Fibroblast of skin of abdomen (primary cell): ENCODE data around the gene ALG2.
A peak's percentile ranks its signal among the peaks of the same experiment; 100 is the strongest.
"Not testable (repeated sequence)": the region's sequence is repeated elsewhere in the genome, so short reads cannot be mapped to it uniquely, and the experiment has no call there.

Experiments used
- DNase-seq: peaks from one replicate; pipeline ENCODE4 v3.0.0-alpha.2; 2013

The ALG2 gene

DNA sequence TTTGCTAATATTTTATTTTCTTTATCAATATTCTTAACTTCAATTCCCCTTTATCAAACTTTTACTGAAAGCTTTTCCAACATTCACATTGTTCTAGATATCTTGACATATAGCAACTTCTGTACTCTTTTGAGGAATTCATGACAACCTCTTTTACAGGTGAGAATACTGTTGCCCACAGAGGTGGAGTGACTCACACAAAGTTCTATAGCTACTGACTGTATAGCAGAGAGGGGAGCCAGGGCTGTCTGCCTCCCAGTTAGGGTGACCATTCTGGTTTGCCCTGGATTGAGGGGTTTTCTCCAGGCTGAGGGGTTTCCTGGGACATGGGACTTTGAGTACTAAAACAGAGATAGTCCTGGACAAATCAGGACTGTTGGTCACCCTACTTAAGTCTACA lies 16.6 kb upstream of the ALG2 start:
- no peak for DNase-seq

DNA sequence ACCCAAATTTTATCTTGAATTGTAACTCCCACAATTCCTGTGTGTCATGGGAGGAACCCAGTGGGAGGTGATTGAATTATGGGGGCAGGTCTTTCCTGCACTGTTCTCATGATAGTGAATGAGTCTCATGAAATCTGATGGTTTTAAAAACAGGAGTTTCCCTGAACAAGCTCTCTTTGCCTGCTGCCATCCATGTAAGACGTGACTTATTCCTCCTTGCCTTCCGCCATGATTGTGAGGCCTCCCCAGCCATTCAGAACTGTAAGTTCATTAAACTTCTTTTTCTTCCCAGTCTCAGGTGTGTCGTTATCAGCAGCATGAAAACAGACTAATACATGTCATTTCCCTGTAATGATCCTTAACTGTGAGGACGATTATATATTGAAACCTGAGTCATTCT lies 16.1 kb upstream of the ALG2 start:
- DNase-seq, result not testable (repeated sequence)

DNA sequence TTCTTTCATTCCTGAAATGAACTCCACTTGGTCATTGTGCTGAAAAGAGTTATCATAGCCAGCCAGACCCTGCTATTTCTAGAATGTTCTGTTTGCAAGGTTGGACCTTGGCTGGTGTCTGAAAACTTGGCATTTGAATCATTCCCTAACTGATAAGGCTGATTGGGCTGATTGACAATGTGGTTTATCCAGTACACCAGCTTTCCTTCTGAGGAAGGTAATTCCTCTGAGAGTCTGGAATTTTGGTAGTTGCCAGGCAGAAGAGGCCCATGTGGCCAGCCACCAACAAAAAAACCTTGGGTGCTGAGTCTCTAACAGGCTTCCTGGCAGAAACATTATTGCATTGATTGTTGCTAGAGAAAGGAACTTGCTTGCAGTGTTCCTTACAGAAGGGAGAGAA lies 15.6 kb upstream of the ALG2 start:
- DNase-seq, result no peak

DNA sequence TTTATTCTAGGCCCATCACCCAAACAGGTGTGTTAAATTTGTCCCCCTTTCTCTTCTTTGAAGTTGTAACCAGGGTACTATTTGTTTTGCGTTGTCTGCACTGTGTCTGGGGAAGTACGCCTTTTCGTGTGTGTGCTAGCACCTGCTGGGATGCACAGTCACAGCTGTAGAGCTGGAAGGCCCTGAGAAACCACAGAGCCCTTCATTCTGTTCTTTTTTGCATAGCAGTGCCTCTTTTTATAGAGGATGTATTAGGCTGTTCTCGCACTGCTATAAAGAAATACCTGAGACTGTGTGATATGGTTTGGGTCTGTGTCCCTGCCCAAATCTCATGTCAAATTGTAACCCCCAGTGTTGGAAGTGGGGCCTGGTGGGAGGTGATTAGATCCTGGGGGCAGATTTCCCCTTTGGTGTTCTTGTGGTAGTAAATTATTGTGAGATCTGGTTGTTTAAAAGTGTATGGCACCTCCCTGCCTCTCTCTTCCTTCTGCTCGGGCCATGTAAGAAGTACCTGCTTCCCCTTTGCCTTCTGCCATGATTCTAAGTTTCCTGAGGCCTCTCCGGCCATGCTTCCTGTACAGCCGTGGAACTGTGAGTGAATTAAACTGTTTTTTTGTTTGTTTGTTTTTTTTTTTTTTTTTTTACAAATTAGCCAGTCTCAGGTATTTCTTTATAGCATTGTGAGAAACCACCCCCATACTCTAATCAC lies 14.3 kb upstream of the ALG2 start:
- DNase-seq, result no peak

DNA sequence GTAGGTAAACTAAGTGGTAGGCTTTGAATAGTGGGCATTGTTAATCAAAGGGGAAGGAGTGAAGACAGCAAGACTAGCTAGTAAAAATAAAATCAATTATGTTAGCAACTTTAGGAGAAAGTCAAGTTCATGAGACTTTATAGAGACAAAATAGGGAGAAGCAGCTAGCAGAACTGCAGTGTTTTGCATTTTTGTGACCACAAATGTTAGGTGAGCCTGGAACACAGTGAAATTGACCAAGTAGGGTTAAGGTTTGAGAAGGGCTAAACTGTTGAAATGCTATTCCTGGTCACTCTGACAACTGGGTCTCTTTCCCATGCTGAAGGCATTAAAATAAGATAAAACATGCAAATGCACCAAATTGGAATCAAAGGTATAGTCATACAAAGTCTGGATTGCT lies 13.3 kb upstream of the ALG2 start:
- no peak for DNase-seq

DNA sequence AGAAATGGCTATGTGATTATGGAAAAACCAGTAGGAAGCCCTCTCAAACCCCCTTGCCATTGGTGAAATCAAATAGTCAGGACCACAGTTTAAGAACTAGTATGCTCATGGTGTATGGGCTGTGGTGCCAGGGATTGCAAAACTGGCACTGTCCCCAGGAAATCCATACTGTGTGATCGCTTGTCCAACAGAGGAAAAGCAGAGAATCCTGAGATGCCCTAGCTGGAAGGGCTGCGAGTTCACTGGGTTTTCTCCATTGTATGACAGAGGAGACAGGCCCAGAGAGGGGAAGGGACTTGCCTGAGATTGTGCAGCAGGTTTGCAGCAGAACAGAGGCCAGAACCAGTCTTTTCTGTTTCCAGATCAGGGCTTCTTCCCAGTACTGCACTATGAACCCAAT lies 12.9 kb upstream of the ALG2 start:
- no peak for DNase-seq

DNA sequence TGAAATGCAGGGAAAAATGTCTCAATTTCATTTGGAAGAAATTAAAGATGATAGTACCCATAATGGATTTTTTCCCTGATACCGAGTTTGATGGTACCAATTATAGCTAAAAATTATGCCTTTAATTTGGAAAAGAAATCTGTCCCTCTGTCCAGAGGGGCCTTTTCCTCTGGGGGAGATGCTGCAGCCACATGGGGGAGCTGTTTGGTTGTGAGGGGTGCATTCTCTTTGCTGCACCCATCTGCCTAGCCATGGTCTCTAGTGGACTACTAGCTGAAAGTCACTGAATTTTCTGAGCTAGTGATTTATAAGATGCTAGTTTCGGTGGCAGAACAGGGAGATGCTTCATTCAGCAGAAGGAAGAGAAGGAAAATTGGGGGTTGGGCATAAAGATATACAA lies 10.0 kb upstream of the ALG2 start:
- DNase-seq, result no peak

DNA sequence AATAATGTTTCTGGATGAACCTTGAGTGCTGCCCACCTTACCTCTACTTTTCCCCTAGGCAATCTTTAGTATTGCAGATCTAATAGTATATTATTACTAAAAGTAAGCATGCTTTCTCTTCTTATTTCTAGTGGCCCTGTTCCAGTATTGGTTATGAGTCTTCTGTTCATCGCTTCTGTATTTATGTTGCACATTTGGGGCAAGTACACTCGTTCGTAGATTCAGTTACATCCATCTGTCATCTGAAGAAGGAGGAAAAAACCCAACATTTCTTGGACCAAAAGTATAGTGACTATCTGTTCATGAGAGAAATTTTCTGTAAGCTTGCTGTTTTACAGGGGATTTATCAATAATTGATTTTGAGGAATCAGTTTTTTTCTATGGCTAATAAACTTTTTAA lies 8.5 kb upstream of the ALG2 start:
- DNase-seq, result no peak

DNA sequence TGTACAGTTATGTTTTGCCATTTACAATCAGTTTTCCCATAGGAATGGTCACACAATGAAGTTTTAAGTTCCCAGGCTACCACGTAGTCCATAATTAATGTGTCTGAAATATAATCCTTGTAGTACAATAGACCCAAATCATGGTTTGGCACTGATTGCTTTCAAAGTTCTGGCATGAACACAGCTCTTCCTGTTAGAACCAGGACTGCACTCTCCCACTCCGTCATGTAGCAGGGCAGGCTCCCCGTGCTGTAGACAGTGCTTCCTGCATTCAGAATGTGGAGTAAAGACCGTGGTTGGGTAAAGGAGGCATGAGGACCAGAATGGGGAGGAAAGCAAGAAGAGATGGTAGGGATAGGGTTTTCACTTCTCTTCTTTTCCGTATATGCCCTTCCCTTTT lies 4.3 kb upstream of the ALG2 start:
- no peak for DNase-seq

DNA sequence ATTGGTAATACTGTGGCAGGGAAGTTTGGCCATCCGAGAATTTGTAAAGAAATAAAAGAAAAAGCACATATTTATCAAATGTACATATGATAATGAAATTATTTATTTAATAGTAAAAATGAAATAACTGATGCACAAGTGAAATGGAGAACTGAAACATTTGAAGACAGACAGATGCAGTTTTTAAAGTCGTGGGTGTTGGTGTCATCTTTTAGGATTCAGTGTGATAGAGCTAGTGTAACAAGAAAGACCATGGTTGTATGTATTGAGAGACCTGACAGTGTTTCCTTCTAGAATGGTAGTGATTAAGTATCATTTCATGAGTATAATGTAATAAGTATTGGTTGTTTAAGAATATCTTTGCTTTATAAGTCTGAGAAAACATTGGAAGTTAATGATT lies 2.7 kb upstream of the ALG2 start:
- no peak for DNase-seq

DNA sequence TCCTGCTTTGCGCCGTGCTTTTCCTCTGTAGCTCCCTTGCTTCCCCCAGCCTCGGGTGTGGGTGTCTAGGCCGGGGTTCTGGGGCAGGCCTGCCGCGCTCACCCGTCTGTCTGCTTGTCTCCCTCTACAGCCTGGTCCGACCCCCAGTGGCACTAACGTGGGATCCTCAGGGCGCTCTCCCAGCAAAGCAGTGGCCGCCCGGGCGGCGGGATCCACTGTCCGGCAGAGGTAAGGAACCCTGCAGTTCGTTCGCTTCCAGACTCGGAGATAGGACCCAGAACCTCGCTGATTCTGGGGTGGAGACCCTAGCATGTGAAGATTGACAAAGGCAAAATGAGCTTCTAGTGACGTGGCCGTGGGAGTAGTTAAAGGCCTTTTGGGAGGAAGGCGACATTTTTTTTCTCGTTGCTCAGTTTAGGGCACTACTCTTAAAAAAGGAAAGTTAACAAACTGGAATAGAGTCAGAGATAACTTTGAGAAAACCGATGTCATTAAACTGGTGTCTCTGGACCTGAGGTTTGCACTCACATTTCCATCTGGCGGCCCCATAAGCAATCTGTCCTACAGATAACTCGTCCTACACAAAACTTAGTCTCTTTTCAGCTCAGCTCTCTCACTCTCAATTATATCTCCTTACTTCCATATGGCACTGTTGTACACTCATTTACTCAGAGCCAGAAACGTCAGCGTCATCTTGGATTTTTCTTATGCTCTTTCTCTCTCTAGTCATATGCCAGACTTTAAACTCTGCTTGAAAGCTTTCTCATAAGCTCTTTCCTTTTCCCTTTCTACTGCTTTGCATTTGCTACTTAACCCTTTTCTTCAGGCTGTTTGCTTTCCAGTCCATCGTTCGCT lies 901 bp upstream of the ALG2 start:
- peak; percentile 6 for DNase-seq

DNA sequence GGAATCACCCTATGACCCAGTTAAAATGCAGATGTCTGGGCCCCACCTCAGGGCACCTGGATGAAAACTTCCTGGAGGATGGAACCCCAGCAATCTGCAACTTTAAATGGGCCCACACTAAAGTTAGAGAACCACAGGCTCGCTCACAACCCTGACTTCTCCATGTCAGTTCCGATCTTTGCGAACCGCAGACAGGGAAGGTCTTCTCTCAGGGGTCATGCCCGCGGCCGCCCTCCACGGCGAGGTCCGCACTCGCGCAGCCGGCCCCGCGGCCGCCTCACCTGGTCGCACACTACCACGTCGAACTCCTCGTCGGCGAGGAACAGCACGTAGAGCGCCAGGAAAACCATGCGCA lies 499 bp downstream of the ALG2 start:
- DNase-seq, result no peak

DNA sequence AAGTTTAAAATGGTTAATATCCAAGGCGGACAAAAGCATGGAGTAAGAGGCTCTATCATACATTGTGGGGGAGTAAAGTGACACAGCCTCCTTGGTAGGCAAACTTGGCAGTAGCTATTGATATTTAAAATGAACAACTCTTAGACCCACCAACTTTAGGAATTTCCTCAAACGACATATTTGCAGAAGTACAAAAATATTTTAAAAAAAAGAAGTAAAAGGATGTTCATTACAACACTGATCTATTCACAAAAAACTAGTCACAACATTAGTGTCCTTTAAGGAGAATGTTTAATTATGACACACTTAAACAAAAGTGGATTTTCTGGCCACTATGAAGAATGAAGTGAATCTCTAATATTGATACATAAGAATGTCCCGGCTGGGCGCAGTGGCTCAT lies 1.7 kb downstream of the ALG2 start:
- no peak for DNase-seq

DNA sequence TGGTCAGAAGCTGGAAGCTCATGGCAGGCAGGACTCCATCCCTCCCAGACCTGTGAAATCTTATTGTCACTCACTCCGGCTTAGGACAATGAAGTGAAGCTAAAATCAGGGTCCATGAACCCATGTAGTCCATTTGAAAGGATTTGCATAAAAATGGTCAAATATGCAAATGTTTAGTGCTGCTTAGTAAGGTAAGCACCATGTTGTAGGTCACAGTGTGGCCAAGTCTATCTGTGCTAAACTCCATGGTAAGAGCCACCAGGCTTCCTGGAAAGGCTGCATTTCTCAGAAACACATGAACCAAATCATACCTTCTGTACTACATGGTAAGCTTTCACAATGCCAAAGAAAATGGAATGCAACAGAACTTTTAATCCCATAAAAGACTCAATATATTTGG lies 5.7 kb downstream of the ALG2 start:
- DNase-seq, result no peak

DNA sequence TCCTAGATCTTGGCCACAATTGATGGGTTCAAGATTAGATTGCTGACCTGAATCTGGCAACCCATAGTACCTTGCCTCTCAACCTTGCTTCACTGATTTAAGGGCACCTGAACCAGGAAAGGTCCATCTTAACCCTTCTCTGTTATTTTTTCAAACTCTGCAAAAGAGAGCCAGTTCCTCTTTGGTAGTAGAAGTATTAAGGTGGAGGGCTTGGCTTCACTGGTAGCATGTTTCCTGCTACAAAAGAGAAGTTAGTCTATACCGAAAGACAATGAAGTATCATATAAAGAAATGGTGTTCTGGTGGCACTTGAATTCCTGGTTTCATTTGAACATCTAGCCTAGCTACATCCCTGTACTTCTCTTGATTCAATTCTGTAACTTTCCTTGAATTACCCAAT lies 8.5 kb downstream of the ALG2 start:
- DNase-seq, result no peak

DNA sequence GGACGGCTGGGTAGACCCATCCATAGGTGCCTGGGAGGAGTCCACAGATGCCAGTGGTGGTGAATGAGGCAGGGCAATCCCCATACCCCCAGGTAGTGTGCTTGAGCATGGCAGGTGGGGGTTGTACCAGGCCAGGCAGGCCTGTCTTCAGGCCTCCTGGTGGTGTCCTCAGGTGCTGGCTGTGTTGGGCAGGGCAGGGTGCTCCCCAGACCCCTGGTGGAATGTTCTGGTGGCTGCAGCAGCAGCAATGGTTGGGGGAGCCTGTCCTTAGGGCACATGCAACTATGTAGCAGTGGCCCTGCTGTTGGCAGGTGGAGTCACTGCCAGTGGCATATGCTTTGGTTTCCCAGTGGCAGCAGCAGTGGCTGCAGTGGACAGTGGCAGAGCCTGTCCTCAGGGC lies 10.0 kb downstream of the ALG2 start:
- DNase-seq, result no peak

DNA sequence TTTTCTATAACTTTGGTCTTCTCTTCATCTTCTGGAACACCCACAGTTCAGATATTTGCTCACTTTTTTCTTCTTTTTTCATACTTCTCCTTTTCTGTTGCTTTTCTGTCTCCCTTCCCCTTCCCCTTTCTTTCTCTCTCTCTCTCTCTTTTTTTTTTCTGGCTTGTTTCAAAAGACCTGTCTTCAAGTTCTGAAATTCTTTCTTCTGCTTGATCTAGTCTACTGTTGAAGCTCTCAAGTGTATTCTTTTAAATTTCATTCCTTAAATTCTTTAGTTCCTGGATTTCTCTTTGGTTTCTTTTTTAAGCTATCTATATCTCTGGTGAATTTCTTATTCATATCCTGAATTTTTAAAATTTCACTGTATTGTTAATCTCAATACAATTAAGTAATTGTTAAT lies 11.2 kb downstream of the ALG2 start:
- no peak for DNase-seq

DNA sequence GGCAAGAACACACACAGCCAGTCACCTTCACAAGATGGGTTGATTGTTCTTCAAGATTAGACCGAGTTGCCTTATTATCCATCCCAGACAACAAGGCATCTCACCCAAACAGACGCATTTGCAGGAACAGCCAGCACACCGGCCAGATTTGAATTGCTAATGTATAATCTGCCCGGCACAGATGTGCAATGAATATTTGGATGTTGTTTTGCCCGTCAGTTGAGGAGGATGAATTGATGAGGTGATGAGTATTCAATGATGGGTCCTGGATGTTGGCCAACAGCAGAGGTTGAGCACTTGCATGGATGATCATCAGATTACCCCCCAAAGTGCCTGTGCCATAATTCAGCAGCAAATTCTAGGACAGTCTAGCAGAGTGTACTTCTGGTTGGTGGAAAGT lies 20.1 kb downstream of the ALG2 start:
- no peak for DNase-seq

DNA sequence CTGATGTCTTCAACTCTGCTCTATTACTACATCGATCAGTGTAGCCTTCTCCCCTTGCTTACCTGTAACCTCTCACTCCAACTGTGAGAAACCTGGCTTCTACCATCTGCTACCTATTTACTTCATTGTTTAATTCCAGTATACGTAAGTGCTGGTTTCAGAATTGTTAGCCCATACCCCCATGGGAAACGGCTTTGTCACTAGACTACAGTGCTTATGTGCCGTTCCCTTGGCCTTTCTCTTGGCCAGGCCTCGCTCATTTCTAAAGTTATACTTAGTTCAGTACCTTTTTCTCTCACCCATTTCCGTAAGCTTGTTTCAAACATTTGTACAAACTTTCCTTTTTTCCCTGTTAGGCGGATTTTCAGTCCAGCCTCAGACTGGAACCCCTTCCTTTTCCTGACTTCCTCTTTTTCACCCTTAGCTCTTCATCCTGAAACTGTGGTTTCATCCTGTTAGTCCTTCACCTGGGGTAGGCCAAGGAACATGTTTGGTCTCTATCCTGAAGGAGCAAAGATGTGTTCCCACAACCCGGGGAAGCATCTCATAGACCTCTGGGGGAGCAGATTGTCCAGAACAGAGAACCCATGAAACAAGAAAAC lies 21.7 kb downstream of the ALG2 start:
- DNase-seq, result no peak

DNA sequence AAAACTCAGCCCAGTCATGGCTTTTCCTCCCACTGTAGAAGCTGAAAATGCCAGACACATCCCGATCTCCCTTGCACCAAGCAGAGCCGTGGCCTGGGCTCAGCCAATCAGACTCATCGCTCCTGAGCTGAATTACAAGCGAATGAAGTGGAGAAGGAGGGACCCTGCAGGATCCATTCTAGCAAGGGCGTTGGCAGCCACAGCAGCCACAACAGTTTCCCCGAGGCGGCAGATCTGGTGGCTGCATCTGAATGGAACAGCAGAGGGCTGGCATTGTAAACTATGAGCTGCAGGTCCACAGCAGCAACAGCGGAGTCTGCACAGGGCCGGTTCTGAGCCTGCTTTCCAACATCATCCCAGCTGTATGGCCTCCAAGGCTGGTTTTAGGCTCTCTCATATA lies 23.8 kb downstream of the ALG2 start:
- no peak for DNase-seq

DNA sequence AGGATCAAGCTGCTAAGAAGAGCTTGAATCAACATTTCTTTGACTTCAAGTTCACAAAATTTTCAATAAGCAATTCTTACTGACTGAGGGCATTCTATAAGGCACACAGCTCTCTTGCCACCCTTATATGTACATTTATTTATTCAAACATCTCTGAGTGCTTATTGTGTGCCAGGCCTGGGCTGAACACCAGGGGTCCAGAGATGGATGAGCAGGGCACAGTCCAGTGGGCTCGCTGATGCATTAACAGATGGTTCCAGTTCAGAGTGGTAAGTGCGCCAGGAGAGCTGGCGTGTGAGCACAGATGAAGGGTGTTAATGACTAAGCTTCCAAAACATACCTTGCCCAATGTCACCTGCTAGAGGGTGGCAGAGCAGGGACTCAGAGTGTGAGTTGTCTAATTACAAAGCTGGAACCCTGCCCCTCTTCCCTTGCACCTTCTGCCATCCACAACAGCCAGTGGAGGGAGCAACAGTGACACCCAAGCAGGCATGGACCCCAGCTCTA lies 24.6 kb downstream of the ALG2 start:
- no peak for DNase-seq

DNA sequence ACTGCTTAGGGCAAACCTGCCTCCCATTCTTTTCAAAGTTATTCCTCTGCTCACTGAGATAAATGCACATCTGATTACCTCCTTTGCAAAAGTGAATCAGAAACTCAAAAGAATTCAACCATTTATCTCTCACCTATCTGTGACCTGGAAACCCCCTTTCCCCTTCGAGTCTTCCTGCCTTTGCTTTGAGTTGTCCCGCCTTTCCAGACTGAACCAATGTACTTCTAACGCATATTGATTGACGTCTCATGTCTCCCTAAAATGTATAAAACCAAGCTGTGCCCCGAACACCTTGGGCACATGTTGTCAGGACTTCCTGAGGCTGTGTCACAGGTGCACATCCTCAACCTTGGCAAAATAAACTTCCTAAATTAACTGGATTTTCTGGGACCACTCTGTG lies 25.3 kb downstream of the ALG2 start:
- not testable (repeated sequence) for DNase-seq

DNA sequence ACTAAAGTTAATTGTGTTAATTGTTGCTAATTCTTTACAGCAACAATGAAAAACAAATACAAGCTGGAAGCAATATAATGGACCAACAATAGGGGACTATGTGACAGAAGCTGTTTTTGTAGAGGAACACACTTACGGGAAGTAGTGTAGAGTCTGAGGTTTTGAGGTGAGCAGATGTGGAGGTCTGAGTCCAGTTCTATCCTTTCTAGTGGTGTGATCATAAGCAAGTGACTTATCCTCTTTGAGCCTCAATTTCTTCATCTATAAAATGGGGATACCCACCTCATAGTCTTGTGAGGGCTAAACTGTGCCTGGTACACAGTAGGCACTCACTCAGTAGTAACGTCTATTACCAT lies 28.3 kb downstream of the ALG2 start:
- no peak for DNase-seq
